Measurements from ENCODE around the gene HOXA9. TPM values are rescaled to one million over a fixed set of nuclear protein-coding genes. Genes with fewer than 3 reads are reported as not detected.
A peak's percentile ranks its signal among the peaks of the same experiment; 100 is the strongest.

HOXA9 gene
- total RNA-seq, 1 donor from 2014 or later: 0.80 TPM

GRCh38 chr7:27162561-27163287 is 2.6 kb downstream of the HOXA9 start:
- Mint-ChIP-seq H3K27ac (ENCODE audit: unreplicated experiment) (no peak overlapping the region), H3K4me3 (ENCODE audit: unreplicated experiment) (no peak overlapping the region), H3K36me3 (ENCODE audit: low read depth, unreplicated experiment) (peaks cover 4% of the 10 kb centered on the region), H3K27me3 (ENCODE audit: unreplicated experiment) (peaks cover 33% of the 10 kb centered on the region), H3K9me3 (ENCODE audit: unreplicated experiment) (no peaks in the 10 kb centered on the region), H3K4me1 (ENCODE audit: unreplicated experiment) (peaks cover 19% of the 10 kb centered on the region)
- no peak for TF ChIP-seq CTCF (IDR thresholded peaks at IDR 0.05; ENCODE audit: unreplicated experiment)
- DNase-seq (ENCODE audit: low spot score): no peak

GRCh38 chr7:27161721-27162560 is 3.4 kb downstream of the HOXA9 start:
- H3K27ac Mint-ChIP-seq (ENCODE audit: unreplicated experiment): no peak overlapping the region
- no peak overlapping the region for H3K4me3 Mint-ChIP-seq (ENCODE audit: unreplicated experiment)
- peaks cover 13% of the 10 kb centered on the region for H3K4me1 Mint-ChIP-seq (ENCODE audit: unreplicated experiment)
- H3K27me3 Mint-ChIP-seq (ENCODE audit: unreplicated experiment): peaks cover 35% of the 10 kb centered on the region
- DNase-seq (ENCODE audit: low spot score): no peak
- H3K9me3 Mint-ChIP-seq (ENCODE audit: unreplicated experiment): no peaks in the 10 kb centered on the region
- H3K36me3 Mint-ChIP-seq (ENCODE audit: low read depth, unreplicated experiment): peaks cover 4% of the 10 kb centered on the region
- TF ChIP-seq CTCF (IDR thresholded peaks at IDR 0.05; ENCODE audit: unreplicated experiment): no peak

GRCh38 chr7:27161214-27161720 is 4.1 kb downstream of the HOXA9 start:
- peaks cover 36% of the 10 kb centered on the region for H3K27me3 Mint-ChIP-seq (ENCODE audit: unreplicated experiment)
- no peak overlapping the region for H3K27ac Mint-ChIP-seq (ENCODE audit: unreplicated experiment)
- DNase-seq (ENCODE audit: low spot score): no peak
- peaks cover 6% of the 10 kb centered on the region for H3K36me3 Mint-ChIP-seq (ENCODE audit: low read depth, unreplicated experiment)
- H3K4me1 Mint-ChIP-seq (ENCODE audit: unreplicated experiment): peaks cover 14% of the 10 kb centered on the region
- H3K9me3 Mint-ChIP-seq (ENCODE audit: unreplicated experiment): no peaks in the 10 kb centered on the region
- no peak overlapping the region for H3K4me3 Mint-ChIP-seq (ENCODE audit: unreplicated experiment)
- peak; percentile 54 for TF ChIP-seq CTCF (IDR thresholded peaks at IDR 0.05; ENCODE audit: unreplicated experiment)

GRCh38 chr7:27160546-27161213 is 4.7 kb downstream of the HOXA9 start:
- DNase-seq (ENCODE audit: low spot score): peak; percentile 93
- no peak overlapping the region for H3K4me3 Mint-ChIP-seq (ENCODE audit: unreplicated experiment)
- H3K4me1 Mint-ChIP-seq (ENCODE audit: unreplicated experiment): peaks cover 13% of the 10 kb centered on the region
- no peak overlapping the region for H3K27ac Mint-ChIP-seq (ENCODE audit: unreplicated experiment)
- H3K9me3 Mint-ChIP-seq (ENCODE audit: unreplicated experiment): no peaks in the 10 kb centered on the region
- H3K27me3 Mint-ChIP-seq (ENCODE audit: unreplicated experiment): peaks cover 36% of the 10 kb centered on the region
- peaks cover 5% of the 10 kb centered on the region for H3K36me3 Mint-ChIP-seq (ENCODE audit: low read depth, unreplicated experiment)
- peak; percentile 100 for TF ChIP-seq CTCF (IDR thresholded peaks at IDR 0.05; ENCODE audit: unreplicated experiment)
